Forelimb muscle (tissue), 1 donor: ENCODE results near the gene SEPTIN8. TPM values are rescaled to one million over a fixed set of nuclear protein-coding genes. Genes with fewer than 3 reads are reported as not detected.

Source experiments
- polyA plus RNA-seq: library from polyadenylated mRNA; unstranded; fragments of 120-200 nt; gene quantifications from one replicate; pipeline ENCODE4 v1.2.1, GENCODE V29; 2013; ENCODE audit not compliant: insufficient read length

SEPTIN8 gene
- polyA plus RNA-seq, 1 donor, result 33.0 TPM

Other genes with a start within 250 kb of the SEPTIN8 start
- 0.29 TPM for gene IL5, start 233.7 kb downstream of the SEPTIN8 start, polyA plus RNA-seq
- 22.9 TPM for gene RAD50, start 220.3 kb downstream of the SEPTIN8 start, polyA plus RNA-seq
- gene IL13, start 119.1 kb downstream of the SEPTIN8 start, polyA plus RNA-seq, result not detected
- gene IL4, start 103.2 kb downstream of the SEPTIN8 start, polyA plus RNA-seq, result not detected
- 8.6 TPM for gene KIF3A, start 39.7 kb downstream of the SEPTIN8 start, polyA plus RNA-seq
- 1.3 TPM for gene CCNI2, start 29.8 kb downstream of the SEPTIN8 start, polyA plus RNA-seq
- 0.11 TPM for gene SOWAHA, start 36.1 kb upstream of the SEPTIN8 start, polyA plus RNA-seq
- gene SHROOM1, start 53.4 kb upstream of the SEPTIN8 start, polyA plus RNA-seq, result 2.9 TPM
- 0.95 TPM for gene GDF9, start 89.2 kb upstream of the SEPTIN8 start, polyA plus RNA-seq
- gene UQCRQ, start 89.4 kb upstream of the SEPTIN8 start, polyA plus RNA-seq, result 185 TPM
- 2.2 TPM for gene LEAP2, start 96.4 kb upstream of the SEPTIN8 start, polyA plus RNA-seq
- 42.2 TPM for gene AFF4, start 186.4 kb upstream of the SEPTIN8 start, polyA plus RNA-seq
- gene ZCCHC10, start 249.3 kb upstream of the SEPTIN8 start, polyA plus RNA-seq, result 22.9 TPM